ENCODE data around the gene PCID2.
A peak's percentile ranks its signal among the peaks of the same experiment; 100 is the strongest.

DNA sequence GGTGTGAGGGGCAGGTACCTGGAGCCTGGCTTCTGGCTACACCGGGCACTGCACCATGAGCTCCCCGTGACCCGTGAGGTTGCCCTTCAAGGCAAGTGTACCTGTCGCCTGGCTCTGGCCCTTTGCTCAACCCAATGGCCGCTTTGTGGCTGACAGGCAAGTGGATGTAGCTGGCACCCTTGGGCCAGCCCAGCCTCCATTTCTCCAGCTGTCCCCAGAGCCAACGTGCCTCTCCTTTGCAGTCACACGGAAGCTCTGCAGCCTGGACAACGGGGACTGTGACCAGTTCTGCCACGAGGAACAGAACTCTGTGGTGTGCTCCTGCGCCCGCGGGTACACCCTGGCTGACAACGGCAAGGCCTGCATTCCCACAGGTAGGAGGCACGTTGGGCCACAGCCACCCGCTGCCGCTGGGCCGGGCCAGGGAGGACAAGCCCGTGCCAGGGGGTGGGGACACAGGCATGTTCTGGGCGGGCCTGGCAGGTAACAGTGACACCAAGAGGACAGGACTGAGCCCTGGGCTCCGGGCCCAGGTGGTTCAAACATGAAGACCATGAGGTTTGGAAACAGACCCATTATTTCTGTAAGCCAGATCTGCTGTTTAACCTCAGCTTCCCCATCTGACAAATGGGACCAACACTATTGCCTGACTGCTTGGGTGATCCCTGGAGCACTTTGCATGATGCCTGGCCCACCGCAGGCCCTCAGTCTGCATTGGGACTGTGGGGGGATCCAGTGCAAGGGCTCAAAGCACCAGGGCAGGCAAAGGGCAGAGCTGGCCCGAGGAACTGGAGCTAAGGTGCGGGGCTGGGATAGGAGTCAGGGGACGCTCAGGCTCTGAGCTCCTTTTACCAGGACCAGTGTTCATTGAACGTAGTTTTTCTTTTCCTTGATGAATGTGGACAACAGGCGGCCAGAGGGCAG is 67.5 kb downstream of the PCID2 start:
- TF ChIP-seq, protein P1, sequence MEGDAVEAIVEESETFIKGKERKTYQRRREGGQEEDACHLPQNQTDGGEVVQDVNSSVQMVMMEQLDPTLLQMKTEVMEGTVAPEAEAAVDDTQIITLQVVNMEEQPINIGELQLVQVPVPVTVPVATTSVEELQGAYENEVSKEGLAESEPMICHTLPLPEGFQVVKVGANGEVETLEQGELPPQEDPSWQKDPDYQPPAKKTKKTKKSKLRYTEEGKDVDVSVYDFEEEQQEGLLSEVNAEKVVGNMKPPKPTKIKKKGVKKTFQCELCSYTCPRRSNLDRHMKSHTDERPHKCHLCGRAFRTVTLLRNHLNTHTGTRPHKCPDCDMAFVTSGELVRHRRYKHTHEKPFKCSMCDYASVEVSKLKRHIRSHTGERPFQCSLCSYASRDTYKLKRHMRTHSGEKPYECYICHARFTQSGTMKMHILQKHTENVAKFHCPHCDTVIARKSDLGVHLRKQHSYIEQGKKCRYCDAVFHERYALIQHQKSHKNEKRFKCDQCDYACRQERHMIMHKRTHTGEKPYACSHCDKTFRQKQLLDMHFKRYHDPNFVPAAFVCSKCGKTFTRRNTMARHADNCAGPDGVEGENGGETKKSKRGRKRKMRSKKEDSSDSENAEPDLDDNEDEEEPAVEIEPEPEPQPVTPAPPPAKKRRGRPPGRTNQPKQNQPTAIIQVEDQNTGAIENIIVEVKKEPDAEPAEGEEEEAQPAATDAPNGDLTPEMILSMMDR (conservative IDR thresholded peaks at IDR 0.05): no peak
- peak; percentile 28; the same call in 1 of the 2 replicates for TF ChIP-seq ZFX (IDR thresholded peaks at IDR 0.05)
